GM10248 (cell line): ENCODE data around the gene PLA2G4C.

Experiments used
- CTCF ChIA-PET: fragments of 300-600 bp; sonication (Branson Sonifier 250); formaldehyde crosslinking; extraction: SDS; loops from one replicate; lab custom pipeline; 2021; ENCODE audit warnings: antibody characterized with exemption; lab: Yijun Ruan, JAX
- POLR2A ChIA-PET: fragments of 350-650 bp; sonication (Branson Sonifier 250); formaldehyde crosslinking; extraction: SDS; loops from one replicate; lab custom pipeline; 2020; ENCODE audit warnings: antibody characterized with exemption; lab: Yijun Ruan, JAX
- DNase-seq: peaks from one replicate; pipeline ENCODE4 v3.0.0; 2012; ENCODE audit errors: extremely low spot score
- TF ChIP-seq, protein P1 (sequence below): IDR thresholded peaks from 2 replicates; pipeline ENCODE4 v1.5.1; 2012; ENCODE audit warnings: mild to moderate bottlenecking, low read depth; ENCODE audit errors: extremely low read depth, missing control alignments, control extremely low read depth

Gene PLA2G4C, protein sequence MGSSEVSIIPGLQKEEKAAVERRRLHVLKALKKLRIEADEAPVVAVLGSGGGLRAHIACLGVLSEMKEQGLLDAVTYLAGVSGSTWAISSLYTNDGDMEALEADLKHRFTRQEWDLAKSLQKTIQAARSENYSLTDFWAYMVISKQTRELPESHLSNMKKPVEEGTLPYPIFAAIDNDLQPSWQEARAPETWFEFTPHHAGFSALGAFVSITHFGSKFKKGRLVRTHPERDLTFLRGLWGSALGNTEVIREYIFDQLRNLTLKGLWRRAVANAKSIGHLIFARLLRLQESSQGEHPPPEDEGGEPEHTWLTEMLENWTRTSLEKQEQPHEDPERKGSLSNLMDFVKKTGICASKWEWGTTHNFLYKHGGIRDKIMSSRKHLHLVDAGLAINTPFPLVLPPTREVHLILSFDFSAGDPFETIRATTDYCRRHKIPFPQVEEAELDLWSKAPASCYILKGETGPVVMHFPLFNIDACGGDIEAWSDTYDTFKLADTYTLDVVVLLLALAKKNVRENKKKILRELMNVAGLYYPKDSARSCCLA

DNA sequence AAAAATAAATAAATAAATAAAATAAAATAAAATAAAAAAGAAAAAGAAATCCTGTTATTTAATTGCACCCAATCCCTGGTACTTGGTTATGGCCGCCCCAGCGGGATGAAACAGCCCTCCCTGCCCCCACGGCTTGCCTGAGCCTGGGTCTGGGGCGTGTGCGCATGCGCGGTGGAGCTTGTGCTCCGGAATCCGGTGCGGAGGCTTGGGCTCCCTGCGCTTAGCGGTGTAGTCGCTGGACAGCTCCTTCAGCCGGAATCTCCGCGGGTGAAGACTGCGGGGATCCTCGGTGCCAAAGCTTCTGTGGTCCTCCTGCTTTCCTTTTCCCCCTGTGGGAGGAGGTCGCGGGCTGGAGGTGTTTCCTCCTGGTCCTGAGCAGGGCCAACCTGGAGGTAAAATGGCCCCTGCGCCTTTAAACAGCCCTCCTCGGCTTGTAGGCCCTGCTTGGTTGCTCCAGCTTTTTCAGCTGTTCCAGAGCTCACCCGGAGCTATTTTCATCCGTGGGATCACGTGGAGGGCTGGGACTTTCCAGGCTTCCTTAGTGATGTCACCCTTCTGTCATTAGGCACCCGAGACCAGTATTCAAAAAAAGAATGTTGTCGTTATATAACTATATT, at the start of gene PLA2G4C:
TSS of gene PLA2G4C (minus strand) at position 468 of the 617 bp plus-strand sequence. CDS start 4,288 bp downstream, outside the sequence.
- peak; percentile 96 for DNase-seq
- TF ChIP-seq, protein P1, sequence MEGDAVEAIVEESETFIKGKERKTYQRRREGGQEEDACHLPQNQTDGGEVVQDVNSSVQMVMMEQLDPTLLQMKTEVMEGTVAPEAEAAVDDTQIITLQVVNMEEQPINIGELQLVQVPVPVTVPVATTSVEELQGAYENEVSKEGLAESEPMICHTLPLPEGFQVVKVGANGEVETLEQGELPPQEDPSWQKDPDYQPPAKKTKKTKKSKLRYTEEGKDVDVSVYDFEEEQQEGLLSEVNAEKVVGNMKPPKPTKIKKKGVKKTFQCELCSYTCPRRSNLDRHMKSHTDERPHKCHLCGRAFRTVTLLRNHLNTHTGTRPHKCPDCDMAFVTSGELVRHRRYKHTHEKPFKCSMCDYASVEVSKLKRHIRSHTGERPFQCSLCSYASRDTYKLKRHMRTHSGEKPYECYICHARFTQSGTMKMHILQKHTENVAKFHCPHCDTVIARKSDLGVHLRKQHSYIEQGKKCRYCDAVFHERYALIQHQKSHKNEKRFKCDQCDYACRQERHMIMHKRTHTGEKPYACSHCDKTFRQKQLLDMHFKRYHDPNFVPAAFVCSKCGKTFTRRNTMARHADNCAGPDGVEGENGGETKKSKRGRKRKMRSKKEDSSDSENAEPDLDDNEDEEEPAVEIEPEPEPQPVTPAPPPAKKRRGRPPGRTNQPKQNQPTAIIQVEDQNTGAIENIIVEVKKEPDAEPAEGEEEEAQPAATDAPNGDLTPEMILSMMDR, result no peak
- POLR2A ChIA-PET, result interaction anchor here (1.0 to 1.1 kb wide), 2 partner anchors 12 to 147 kb away, joined by 3 to 6 read pairs; no protein-coding TSS in a partner anchor
- CTCF ChIA-PET, result interaction anchor here (0.7 to 7.0 kb wide), 12 partner anchors 9 to 211 kb away, joined by 3 to 88 read pairs (median 4); no protein-coding TSS in a partner anchor

GRCh38 chr19:48158210-48158790, 47.7 kb upstream of the PLA2G4C start:
- DNase-seq, result no peak
- CTCF ChIA-PET, result interaction anchor here (1.2 to 7.8 kb wide), 2 partner anchors 49 to 56 kb away, joined by 3 to 88 read pairs; partner anchors contain the start of gene PLA2G4C
- TF ChIP-seq, protein P1, result no peak
- POLR2A ChIA-PET, result no interaction called here

- TF ChIP-seq, protein P1, result no peak
- CTCF ChIA-PET, result interaction anchor here (0.9 to 7.8 kb wide), 8 partner anchors 9 to 190 kb away, joined by 3 to 88 read pairs (median 5); partner anchors contain the start of gene PLA2G4C
- no peak for DNase-seq
- POLR2A ChIA-PET, result no interaction called here
Observed at GRCh38 chr19:48154003-48154402, 43.4 kb upstream of the PLA2G4C start.

DNA sequence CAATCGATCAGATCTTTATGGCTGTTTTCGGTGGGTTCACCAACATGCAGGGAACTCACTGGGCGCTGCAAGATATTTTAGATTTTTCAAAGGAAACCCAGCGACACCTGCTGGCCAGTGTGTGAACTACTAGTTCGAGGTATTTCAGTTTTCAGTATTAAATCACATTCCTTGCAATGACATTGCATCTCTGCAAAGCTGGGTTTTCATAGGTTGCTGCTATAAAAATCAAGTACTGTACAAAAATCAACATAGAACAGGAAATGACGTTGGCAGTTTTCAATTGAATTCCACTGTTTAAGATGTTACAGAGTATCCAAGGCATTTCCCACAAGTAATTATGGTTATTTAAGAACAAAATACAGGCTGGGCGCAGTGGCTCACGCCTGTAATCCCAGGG, 41.9 kb upstream of the PLA2G4C start:
- TF ChIP-seq, protein P1, result peak; percentile 82
- ChIA-PET POLR2A (no interaction called here), CTCF (interaction anchor here (0.8 to 7.8 kb wide), 21 partner anchors 8 to 278 kb away, joined by 3 to 88 read pairs (median 4); partner anchors contain the start of genes PLA2G4C and ZSWIM9)
- DNase-seq, result peak; percentile 72

GRCh38 chr19:48149430-48149829, 38.8 kb upstream of the PLA2G4C start:
- POLR2A ChIA-PET, result no interaction called here
- TF ChIP-seq, protein P1, result no peak
- DNase-seq, result no peak
- CTCF ChIA-PET, result interaction anchor here (1.4 kb wide), 3 partner anchors 29 to 187 kb away, joined by 4 to 8 read pairs (median 6); no protein-coding TSS in a partner anchor

- CTCF ChIA-PET, result no interaction called here
Observed at GRCh38 chr19:48148576-48148975, 38.0 kb upstream of the PLA2G4C start.

More at GRCh38 chr19:48148576-48148975, 38.0 kb upstream of the PLA2G4C start:
- POLR2A ChIA-PET, result no interaction called here
- DNase-seq, result no peak
- TF ChIP-seq, protein P1, result no peak
